B cell (primary cell): Measurements from ENCODE around the gene GMCL2.

ENCODE experiments used
- CTCF ChIP-seq: fragments of 200-600 bp; IDR thresholded peaks from one replicate; pipeline ENCODE4 v1.8.0; 2022; ENCODE audit warnings: antibody characterized with exemption, mild to moderate bottlenecking
- EZH2 ChIP-seq: IDR thresholded peaks from 2 replicates; pipeline ENCODE4 v1.6.1; 2012; ENCODE audit warnings: borderline replicate concordance, low read depth, mild to moderate bottlenecking, moderate library complexity, low read length; ENCODE audit not compliant: insufficient read depth, poor library complexity, severe bottlenecking

- TF ChIP-seq CTCF (no peak), EZH2 (no peak)
Measured at GRCh38 chr5:178216779-178217178, 29.6 kb upstream of the GMCL2 start.
